Stimulated activated CD8-positive, alpha-beta memory T cell treated with anti-CD3 and anti-CD28 coated beads, Interleukin-7, amount 100 ng/mL, for 1 hour (primary cell): ENCODE data around the gene CMTM6.
"Not testable (repeated sequence)": the region's sequence is repeated elsewhere in the genome, so short reads cannot be mapped to it uniquely, and the experiment has no call there.

Experiments
- DNase-seq, 2 donors: peaks; one replicate each; pipeline ENCODE4 v3.0.0-alpha.2; 2020; ENCODE audit warnings: low read depth in 2 of 2

Gene CMTM6

GRCh38 chr3:32466808-32467207 is 35.8 kb downstream of the CMTM6 start:
- DNase-seq, result not testable (repeated sequence)

GRCh38 chr3:32464726-32465125 is 37.9 kb downstream of the CMTM6 start:
- DNase-seq, result not testable (repeated sequence)

- not testable (repeated sequence) for DNase-seq
Observed at GRCh38 chr3:32463415-32463814, 39.2 kb downstream of the CMTM6 start.

- not testable (repeated sequence) for DNase-seq
Observed at GRCh38 chr3:32462191-32462986, 40.3 kb downstream of the CMTM6 start.

GRCh38 chr3:32460817-32461496 is 41.7 kb downstream of the CMTM6 start:
- DNase-seq, result not testable (repeated sequence)

- DNase-seq, result peak; percentile 20 to 45
Observed at GRCh38 chr3:32460031-32460749, 42.5 kb downstream of the CMTM6 start.

- DNase-seq, result no peak
Observed at GRCh38 chr3:32459450-32459849, 43.2 kb downstream of the CMTM6 start.

- DNase-seq, result peak in 1 of 2 donors; percentile 31
Observed at GRCh38 chr3:32457971-32458471, 44.6 kb downstream of the CMTM6 start.

- DNase-seq, result no peak
Observed at GRCh38 chr3:32456429-32457130, 46.1 kb downstream of the CMTM6 start.

- DNase-seq, result no peak
Observed at GRCh38 chr3:32455609-32456428, 46.8 kb downstream of the CMTM6 start.

GRCh38 chr3:32454731-32455608 is 47.7 kb downstream of the CMTM6 start:
- no peak for DNase-seq

- DNase-seq, result no peak
Observed at GRCh38 chr3:32454111-32454510, 48.5 kb downstream of the CMTM6 start.

- no peak for DNase-seq
Observed at GRCh38 chr3:32453346-32453745, 49.3 kb downstream of the CMTM6 start.

- DNase-seq, result no peak
Observed at GRCh38 chr3:32452009-32452408, 50.6 kb downstream of the CMTM6 start.

- DNase-seq, result no peak
Observed at GRCh38 chr3:32450992-32451659, 51.5 kb downstream of the CMTM6 start.

- DNase-seq, result no peak
Observed at GRCh38 chr3:32450426-32450825, 52.2 kb downstream of the CMTM6 start.

GRCh38 chr3:32449691-32450090 is 53.0 kb downstream of the CMTM6 start:
- DNase-seq, result no peak

- DNase-seq, result no peak
Observed at GRCh38 chr3:32448686-32449474, 53.8 kb downstream of the CMTM6 start.
